HL-60/S4 treated with retinoic acid at 250 ng/mL for 4 days and 3 days (cell line): ENCODE data around the gene UTS2R.

ENCODE experiments used
- in situ Hi-C: fragments of 300-500 bp; cut with MboI; formaldehyde crosslinking; loops from 2 replicates; pipeline ENCODE4 v1.7.0; 2022; ENCODE audit warnings: low sequenced_read_pairs

UTS2R gene

GRCh38 chr17:82371333-82372248 lies at the start of gene UTS2R:
TSS of gene UTS2R (plus strand) at chr17:82371765. CDS start at chr17:82374325, 2,560 bp downstream.
- in situ Hi-C loops, result no loop called here

DNA sequence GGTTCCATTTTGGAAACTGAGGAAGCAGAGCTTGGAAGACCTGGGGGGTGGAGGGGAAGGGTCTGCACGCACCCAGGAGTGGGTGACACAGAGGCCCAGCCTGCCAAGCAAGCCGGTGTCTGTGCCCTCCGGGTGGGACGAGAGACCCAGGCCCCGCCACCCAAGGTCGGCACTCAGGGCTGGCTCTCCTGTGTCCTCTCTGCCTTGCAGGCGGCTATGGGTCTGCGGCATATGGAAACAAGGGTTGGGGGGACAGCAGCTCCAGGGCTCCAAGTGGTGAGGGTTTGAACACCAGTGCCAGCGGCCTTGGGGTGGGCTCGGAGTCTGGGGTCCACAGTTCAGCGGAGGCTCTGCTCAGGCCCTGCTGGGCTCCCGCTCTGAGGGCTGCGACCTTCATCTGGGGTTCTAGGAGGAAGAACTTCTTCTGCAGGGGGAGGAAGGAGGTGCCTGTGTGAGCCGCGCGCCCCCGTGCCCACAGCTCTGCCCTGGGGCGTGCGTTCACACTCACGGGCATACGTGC lies 49.6 kb upstream of the UTS2R start:
- in situ Hi-C loops, result no loop called here

DNA sequence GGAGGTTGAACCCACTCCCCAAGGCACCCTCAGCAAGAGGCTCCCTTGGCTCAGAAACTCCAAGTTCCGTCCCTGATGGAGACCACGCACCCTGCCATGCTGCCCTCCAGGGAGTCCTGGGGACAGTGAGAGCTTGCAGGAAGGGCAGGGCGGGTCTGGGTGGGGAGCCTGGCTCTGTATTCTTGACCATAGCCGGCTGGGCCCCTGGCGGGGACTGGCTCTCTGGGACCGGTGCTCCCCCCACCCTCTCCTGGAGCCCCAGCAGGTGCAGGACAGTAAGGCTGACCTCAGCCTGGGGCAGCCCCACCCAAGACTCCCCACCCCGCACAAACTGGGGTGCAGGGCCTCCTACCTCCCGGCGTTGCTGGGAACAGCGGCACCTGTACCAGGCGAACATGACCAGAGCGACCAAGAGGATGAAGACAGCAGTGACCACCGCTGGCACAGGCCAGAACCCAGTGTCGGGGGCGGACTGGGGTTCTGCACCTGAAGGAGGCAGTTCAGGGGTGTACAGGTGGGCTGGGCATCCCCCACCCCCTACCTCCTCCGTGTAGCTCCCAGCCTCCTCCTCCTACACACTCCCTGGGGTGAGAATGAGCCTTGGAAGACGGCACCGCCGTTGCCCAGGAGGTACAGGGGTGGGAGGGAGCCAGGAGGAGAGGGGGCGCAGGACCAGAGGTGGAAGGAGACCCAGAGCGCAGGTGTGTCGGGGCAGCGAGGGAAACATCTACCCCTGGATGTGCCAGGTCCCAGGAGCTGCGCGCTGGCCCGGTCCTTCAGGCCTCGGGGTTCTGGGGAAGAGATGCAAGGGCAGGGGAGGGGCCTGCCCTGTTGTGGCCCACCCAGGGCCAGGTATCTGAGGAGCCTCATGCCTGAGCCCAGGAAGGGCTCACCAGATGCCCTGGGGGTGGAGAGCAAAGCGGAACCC lies 48.8 kb upstream of the UTS2R start:
- in situ Hi-C loops, result no loop called here

GRCh38 chr17:82323514-82324234 lies 47.9 kb upstream of the UTS2R start:
- in situ Hi-C loops, result no loop called here

- in situ Hi-C loops, result no loop called here
These were observed 46.8 kb upstream of the UTS2R start for GRCh38 chr17:82324566-82325285.

DNA sequence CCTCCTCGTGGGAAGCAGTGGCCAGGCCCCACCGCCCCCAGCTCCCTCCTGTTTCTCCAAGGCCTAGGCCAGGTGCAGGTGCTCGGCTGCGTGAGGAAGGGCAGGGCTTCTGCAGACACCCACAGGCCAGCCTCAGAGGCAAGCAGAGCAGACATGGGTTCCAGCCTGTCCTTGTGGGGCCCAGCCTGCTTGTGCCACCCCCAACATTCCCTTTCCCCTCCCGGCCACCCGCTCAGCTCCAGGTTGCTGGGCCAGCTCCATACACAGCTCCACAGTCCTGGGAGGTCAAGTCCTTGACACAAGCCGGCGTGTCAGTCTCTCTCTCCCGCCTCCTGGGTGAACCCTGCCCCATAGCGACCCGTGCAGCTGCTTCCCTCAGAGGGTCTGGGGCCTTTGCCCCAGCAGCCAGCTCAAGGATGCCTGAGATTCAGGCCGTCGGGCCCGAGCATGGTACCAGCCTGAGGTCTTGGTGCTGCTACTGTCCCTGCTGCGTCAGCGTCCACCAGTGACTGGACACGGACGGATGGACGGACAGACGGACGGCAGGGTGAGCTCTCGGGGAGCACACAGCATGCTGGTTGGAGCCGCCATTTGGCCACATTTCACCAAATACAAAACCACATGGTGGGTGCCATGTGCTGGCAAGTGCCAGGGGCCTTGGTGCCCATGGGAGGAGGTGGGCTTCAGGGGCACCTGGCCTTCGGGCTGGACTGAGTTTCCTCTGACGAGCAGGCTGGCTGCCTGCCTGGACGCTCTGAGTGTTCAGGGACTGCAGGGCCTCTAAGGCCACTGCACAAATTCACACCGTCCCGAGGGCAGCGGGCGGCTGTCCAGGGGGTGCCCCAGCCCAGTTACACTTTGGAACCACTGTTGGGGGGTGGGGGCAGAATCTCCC lies 46.0 kb upstream of the UTS2R start:
- in situ Hi-C loops, result no loop called here

GRCh38 chr17:82327289-82327688 lies 44.3 kb upstream of the UTS2R start:
- in situ Hi-C loops, result no loop called here

- in situ Hi-C loops, result no loop called here
These were observed 43.8 kb upstream of the UTS2R start for GRCh38 chr17:82327757-82328140.

GRCh38 chr17:82328141-82328993 lies 43.2 kb upstream of the UTS2R start:
- in situ Hi-C loops, result no loop called here

- in situ Hi-C loops, result no loop called here
These were observed 42.5 kb upstream of the UTS2R start for GRCh38 chr17:82328994-82329507.

GRCh38 chr17:82329683-82330321 lies 41.8 kb upstream of the UTS2R start:
- in situ Hi-C loops, result no loop called here

DNA sequence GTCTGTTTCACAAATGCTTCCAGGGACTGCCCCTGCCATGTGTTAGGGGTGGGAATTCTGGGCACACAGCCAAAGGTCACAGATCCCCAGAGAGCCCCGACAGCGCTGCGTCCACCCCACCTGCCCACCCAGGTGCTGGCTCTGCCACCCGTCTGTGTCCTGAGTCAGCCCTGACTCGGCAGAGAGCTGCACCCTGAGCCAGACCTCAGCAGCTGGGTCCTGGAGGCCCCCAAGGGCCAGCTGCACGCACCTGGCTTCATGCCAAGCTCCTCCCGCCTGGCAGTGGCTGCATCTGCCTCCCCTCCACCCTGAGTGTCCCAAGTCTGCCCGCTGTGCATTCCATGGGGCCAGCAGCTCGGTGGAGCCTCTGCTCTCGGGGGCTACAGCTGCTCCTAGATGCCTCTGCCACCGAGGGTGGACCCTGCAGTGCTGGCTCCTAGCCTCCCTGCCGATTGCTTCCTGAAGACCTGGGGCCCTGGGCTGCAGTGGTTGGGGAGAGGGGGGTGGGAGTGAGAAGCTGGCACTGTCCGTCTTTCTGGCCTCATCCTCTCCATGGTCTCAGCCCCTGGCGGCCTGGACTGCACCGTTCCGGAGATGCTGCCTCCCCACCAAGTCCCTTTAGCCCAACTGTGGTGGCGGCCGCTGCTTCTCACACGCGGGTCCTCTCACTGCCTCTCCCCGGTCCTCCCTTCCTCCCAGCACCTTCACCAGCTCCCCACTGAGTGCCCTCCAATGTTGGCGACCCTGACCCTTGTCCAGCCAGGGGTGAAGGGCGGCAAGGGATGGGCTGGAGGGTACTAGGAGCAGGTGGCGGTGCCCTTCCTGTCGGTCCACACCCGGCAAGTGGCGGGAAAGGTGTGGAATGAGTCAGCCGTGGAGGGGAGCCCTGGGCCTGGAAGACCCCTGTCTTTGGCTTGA lies 41.0 kb upstream of the UTS2R start:
- in situ Hi-C loops, result no loop called here

DNA sequence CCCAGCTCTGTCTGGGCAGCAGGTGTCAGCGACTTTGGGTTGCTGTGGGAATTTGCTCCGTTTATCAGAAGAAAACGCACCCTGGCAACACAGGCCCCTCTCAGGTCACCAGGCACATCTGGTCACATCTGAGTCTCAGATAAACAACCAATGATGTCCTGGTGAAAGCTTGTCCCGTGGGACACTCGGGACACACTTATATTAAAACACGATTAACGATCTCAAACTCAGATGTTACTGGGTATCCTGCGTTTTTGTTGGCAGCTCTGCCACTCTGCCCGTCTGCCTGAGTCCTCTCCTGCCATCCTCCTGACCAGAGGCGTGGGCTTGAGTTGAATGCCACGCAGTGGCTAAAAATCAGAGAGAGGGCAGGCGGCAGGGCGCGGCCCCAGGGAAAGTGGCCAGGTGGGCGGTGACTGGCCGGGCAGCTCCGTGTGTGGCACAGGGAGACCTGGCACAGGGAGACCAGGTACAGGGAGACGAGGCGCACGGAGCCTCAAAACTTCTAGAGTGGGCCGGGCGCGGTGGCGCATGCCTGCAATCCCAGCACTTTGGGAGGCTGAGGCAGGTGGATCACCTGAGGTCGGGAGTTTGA lies 40.1 kb upstream of the UTS2R start:
- in situ Hi-C loops, result no loop called here

GRCh38 chr17:82332669-82333278 lies 38.8 kb upstream of the UTS2R start:
- in situ Hi-C loops, result no loop called here

DNA sequence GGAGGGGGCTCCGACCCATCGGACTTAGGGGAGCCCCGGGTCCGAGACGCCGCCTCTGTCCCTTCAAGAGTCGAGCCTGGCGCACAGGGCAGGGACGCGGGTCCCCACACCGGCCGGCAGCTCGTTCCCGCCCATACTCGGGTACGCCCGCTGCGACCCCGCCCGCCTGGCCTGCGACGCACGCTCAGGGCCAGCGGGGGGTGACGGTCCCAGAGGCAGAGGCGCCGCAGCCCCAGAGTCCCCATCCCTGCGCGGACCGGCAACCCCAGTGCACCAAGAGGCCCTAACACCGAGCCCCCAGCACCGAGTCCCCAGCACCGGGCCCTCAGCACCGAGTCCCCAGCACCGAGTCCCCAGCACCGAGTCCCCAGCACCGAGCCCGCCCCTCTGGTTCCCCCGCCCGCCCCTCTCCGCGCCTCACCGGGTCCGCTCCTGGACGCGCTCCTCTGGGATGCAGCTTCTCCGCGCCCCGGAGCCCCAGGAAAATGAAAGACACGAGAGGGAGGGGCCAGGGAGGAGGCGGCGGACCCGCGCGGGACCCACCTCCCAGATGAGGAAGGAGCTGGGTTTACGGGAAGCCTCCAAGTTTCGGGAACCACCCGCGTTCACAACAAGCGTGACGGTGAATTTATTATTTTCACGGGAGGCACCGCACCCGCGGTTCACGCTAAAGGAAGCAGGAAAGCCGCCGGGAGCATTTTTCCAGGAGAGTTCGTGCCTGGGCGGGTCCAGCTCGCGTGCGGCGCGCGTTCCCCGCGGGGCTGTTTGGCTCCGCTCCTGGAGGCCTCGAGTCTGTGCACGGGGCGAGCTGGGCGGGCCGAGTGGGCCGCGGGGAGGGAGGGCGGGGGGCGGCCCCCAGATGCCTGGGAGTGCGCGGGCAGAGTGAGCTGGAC lies 38.0 kb upstream of the UTS2R start, which contains the start of gene SECTM1:
Gene SECTM1, minus strand, starts transcription at position 488 of the 893 bp plus-strand sequence. CDS start 6,526 bp downstream, outside the sequence.
- in situ Hi-C loops, result no loop called here
